Occipital lobe (tissue), 2 donors: ENCODE results near the gene HS1BP3. TPM values are rescaled to one million over a fixed set of nuclear protein-coding genes. Genes with fewer than 3 reads are reported as not detected.
A peak's percentile ranks its signal among the peaks of the same experiment; 100 is the strongest.

Source experiments
- DNase-seq: peaks from one replicate; lab custom pipeline; 2025; lab: John Stamatoyannopoulos, UW
- total RNA-seq: library from RNA; depleted of rRNA; stranded (reverse); fragments of >200 nt; gene quantifications from one replicate; pipeline ENCODE4 v1.2.3, GENCODE V29; 2014

The HS1BP3 gene
- total RNA-seq = 10.3 TPM

- peak; percentile 74 for DNase-seq
Observed at GRCh38 chr2:20650877-20651730, at the start of gene HS1BP3. Gene HS1BP3, minus strand, starts transcription at chr2:20651098. Its CDS starts 35 bp downstream, at chr2:20651063.

- DNase-seq = no peak
Observed at GRCh38 chr2:20698916-20699613, 48.2 kb upstream of the HS1BP3 start.

GRCh38 chr2:20697322-20697934 is 46.5 kb upstream of the HS1BP3 start:
- no peak for DNase-seq

GRCh38 chr2:20696366-20696765 is 45.5 kb upstream of the HS1BP3 start:
- DNase-seq = no peak

- no peak for DNase-seq
Observed at GRCh38 chr2:20693317-20693716, 42.4 kb upstream of the HS1BP3 start.

GRCh38 chr2:20692081-20692480 is 41.2 kb upstream of the HS1BP3 start:
- DNase-seq = no peak

- DNase-seq = no peak
Observed at GRCh38 chr2:20691076-20691734, 40.3 kb upstream of the HS1BP3 start.

- no peak for DNase-seq
Observed at GRCh38 chr2:20689428-20690264, 38.7 kb upstream of the HS1BP3 start.

GRCh38 chr2:20687260-20687832 is 36.4 kb upstream of the HS1BP3 start:
- DNase-seq = no peak

- no peak for DNase-seq
Observed at GRCh38 chr2:20684581-20685063, 33.7 kb upstream of the HS1BP3 start.

- no peak for DNase-seq
Observed at GRCh38 chr2:20682167-20682920, 31.4 kb upstream of the HS1BP3 start.

GRCh38 chr2:20680744-20681375 is 30.0 kb upstream of the HS1BP3 start:
- no peak for DNase-seq

GRCh38 chr2:20678780-20679179 is 27.9 kb upstream of the HS1BP3 start:
- no peak for DNase-seq

GRCh38 chr2:20678086-20678395 is 27.1 kb upstream of the HS1BP3 start:
- DNase-seq = no peak

GRCh38 chr2:20677301-20678085 is 26.6 kb upstream of the HS1BP3 start:
- DNase-seq = no peak

GRCh38 chr2:20676353-20677215 is 25.7 kb upstream of the HS1BP3 start:
- no peak for DNase-seq

- no peak for DNase-seq
Observed at GRCh38 chr2:20675701-20676352, 24.9 kb upstream of the HS1BP3 start.
